HepG2 (cell line): ENCODE measurements around the gene CPA5. TPM values are rescaled to one million over a fixed set of nuclear protein-coding genes. Genes with fewer than 3 reads are reported as not detected.

ENCODE experiments used
- ATAC-seq: fragments of 200-7000 bp; cut with Tn5 transposase; 3 replicates; pipeline ENCODE4 v1.9.1; 2020; ENCODE audit warnings: mild to moderate bottlenecking, moderate library complexity
- BruUV-seq: library from RNA; stranded (reverse); fragments of 400-500 nt; replicated peaks from 2 replicates; lab custom pipeline; 2021; lab: Mats Ljungman, UMichigan
- CTCF ChIA-PET: fragments of 300-600 bp; formaldehyde crosslinking; extraction: SDS; loops from one replicate; lab custom pipeline; 2021; ENCODE audit warnings: low total read pairs, inconsistent platforms, low intra/inter-chr PET ratio; lab: Yijun Ruan, JAX
- POLR2A ChIA-PET: fragments of 350-600 bp; sonication (Branson Sonifier 250); formaldehyde crosslinking; loops from one replicate; lab custom pipeline; 2020; ENCODE audit warnings: antibody characterized with exemption, inconsistent platforms; lab: Yijun Ruan, JAX
- DNase-seq: peaks from one replicate; pipeline ENCODE4 v3.0.0-alpha.2; 2015; ENCODE audit warnings: low spot score
- FAIRE-seq: peaks from 3 replicates; lab custom pipeline; 2011; peaks lifted over from hg19 to GRCh38; lab: Jason Lieb, UNC
- H2AFZ ChIP-seq: one replicate; pipeline ENCODE4 v1.6.1; 2011; ENCODE audit warnings: low read length, inconsistent platforms
- H3K27ac ChIP-seq: fragments of 300-600 bp; 3 replicates; pipeline ENCODE4 v1.8.0; 2011; ENCODE audit warnings: mixed run types, mild to moderate bottlenecking, mixed read lengths, low read length, inconsistent platforms; ENCODE audit not compliant: insufficient read depth; ENCODE audit errors: extremely low read length
- H3K27me3 ChIP-seq, 2 experiments: fragments of 200-600 bp in 1 of 2; 2 replicates in 1 of 2; 3 replicates in 1 of 2; pipeline versions ENCODE4 v1.6.0 to v1.8.0; 2011; ENCODE audit warnings: low read length in 2 of 2, mild to moderate bottlenecking in 2 of 2, moderate library complexity in 2 of 2, inconsistent platforms in 1 of 2; ENCODE audit not compliant: insufficient read depth in 2 of 2, control insufficient read depth in 1 of 2
- H3K36me3 ChIP-seq, 2 experiments: fragments of 200-600 bp in 1 of 2; replicated peaks in 1 of 2; 2 replicates in 1 of 2; 3 replicates in 1 of 2; pipeline versions ENCODE4 v1.5.1 to v1.8.0; 2011; ENCODE audit warnings: low read length in 2 of 2, inconsistent platforms in 1 of 2; ENCODE audit not compliant: insufficient read depth in 2 of 2, control insufficient read depth in 1 of 2
- H3K4me1 ChIP-seq: 2 replicates; pipeline ENCODE4 v1.5.1; 2012; ENCODE audit warnings: low read length, inconsistent platforms; ENCODE audit not compliant: insufficient read depth
- H3K4me2 ChIP-seq: 2 replicates; pipeline ENCODE4 v1.6.0; 2011; ENCODE audit warnings: low read depth, low read length, inconsistent platforms
- H3K4me3 ChIP-seq, 3 experiments: fragments of 200-600 bp in 1 of 3; sonication (generic), shearing (Covaris generic) in 1 of 3; replicated peaks in 1 of 3; 2 replicates each; pipeline ENCODE4 v1.5.1; 2011 to 2016; ENCODE audit warnings: low read length in 3 of 3, inconsistent platforms in 2 of 3, low read depth in 2 of 3, mild to moderate bottlenecking in 2 of 3, control low read depth in 1 of 3, mixed read lengths in 1 of 3; ENCODE audit not compliant: insufficient read depth in 1 of 3
- H3K79me2 ChIP-seq: one replicate; pipeline ENCODE4 v1.6.1; 2011; ENCODE audit warnings: low read length, inconsistent platforms; ENCODE audit not compliant: insufficient read depth
- H3K9ac ChIP-seq: 2 replicates; pipeline ENCODE4 v1.6.0; 2011; ENCODE audit warnings: mild to moderate bottlenecking, low read depth, low read length, inconsistent platforms; ENCODE audit not compliant: insufficient read depth
- H3K9me3 ChIP-seq: 2 replicates; pipeline ENCODE4 v1.5.1; 2012; ENCODE audit warnings: mild to moderate bottlenecking, low read length
- H4K20me1 ChIP-seq: 2 replicates; pipeline ENCODE4 v1.6.0; 2011; ENCODE audit warnings: inconsistent platforms, mild to moderate bottlenecking, low read length, moderate library complexity; ENCODE audit not compliant: insufficient read depth
- KAT7 ChIP-seq: IDR thresholded peaks from 2 replicates; pipeline ENCODE4 v1.6.1; 2018; ENCODE audit warnings: borderline replicate concordance, missing compliant biosample characterization
- MAFF ChIP-seq: IDR thresholded peaks from 2 replicates; pipeline ENCODE4 v1.6.1; 2011; ENCODE audit warnings: low read depth, low read length, improper control_type of control experiment
- MYC ChIP-seq: sonication (generic); formaldehyde crosslinking; IDR thresholded peaks from 2 replicates; pipeline ENCODE4 v1.9.0; 2021; ENCODE audit warnings: missing genetic modification reagents, borderline replicate concordance
- PHF5A ChIP-seq: IDR thresholded peaks from one replicate; pipeline ENCODE4 v1.6.1; 2018; ENCODE audit warnings: low read depth, missing genetic modification reagents; ENCODE audit not compliant: unreplicated experiment
- POGZ ChIP-seq: sonication (generic); formaldehyde crosslinking; IDR thresholded peaks from 2 replicates; pipeline ENCODE4 v1.4.0; 2020; ENCODE audit warnings: mild to moderate bottlenecking, missing genetic modification reagents
- ZBTB38 ChIP-seq: sonication (generic); formaldehyde crosslinking; IDR thresholded peaks from 2 replicates; pipeline ENCODE4 v1.5.1; 2020; ENCODE audit warnings: mild to moderate bottlenecking, missing genetic modification reagents
- ZNF572 ChIP-seq: sonication (generic); formaldehyde crosslinking; IDR thresholded peaks from 2 replicates; pipeline ENCODE4 v1.5.1; 2020; ENCODE audit warnings: mild to moderate bottlenecking, missing genetic modification reagents
- WGBS: methylation state at CpG from one replicate; pipeline ENCODE4 v1.1.6; 2017; ENCODE audit warnings: low lambda C conversion rate; 5-methylcytosine and 5-hydroxymethylcytosine counted together
- in situ Hi-C: cut with HindIII; loops from 2 replicates; pipeline ENCODE4 v1.10.0; 2017; ENCODE audit warnings: low pct_unique_long_range_greater_than_20kb; ENCODE audit not compliant: extremely low pct_ligation_motif_present
- intact Hi-C: fragments of 100-400 bp; cut with micrococcal nuclease; formaldehyde crosslinking; loops from one replicate; pipeline ENCODE4 v1.10.0; 2022; ENCODE audit not compliant: unreplicated experiment
- polyA plus RNA-seq, 8 experiments: library from polyadenylated mRNA; depleted of rRNA in 3 of 8; stranded (reverse) in 7 of 8; unstranded in 1 of 8; fragments of >200 nt; fragmentation: Illumina TruSeq in 4 of 8; extraction: Trizol in 4 of 8; gene quantifications; 2 replicates each; pipeline versions ENCODE4 v1.2.1 to v1.2.3, GENCODE V29; 2011 to 2016; ENCODE audit warnings: low read depth in 4 of 8, missing spikeins in 1 of 8, mixed read lengths in 1 of 8; ENCODE audit not compliant: insufficient read depth in 1 of 8
- total RNA-seq, 5 experiments: library from RNA; depleted of rRNA; stranded (reverse); fragments of >200 nt; fragmentation: Illumina TruSeq; extraction: Trizol; gene quantifications; 2 replicates each; pipeline ENCODE4 v1.2.3, GENCODE V29; 2016; ENCODE audit warnings: low read depth in 1 of 5
- TF ChIP-seq, protein P1 (sequence below): sonication (generic); formaldehyde crosslinking; IDR thresholded peaks from 2 replicates; pipeline ENCODE4 v1.4.0; 2020; ENCODE audit warnings: missing genetic modification reagents
- TF ChIP-seq, protein P2 (sequence below): sonication (generic); formaldehyde crosslinking; IDR thresholded peaks from 2 replicates; pipeline ENCODE4 v1.5.0; 2020; ENCODE audit warnings: missing genetic modification reagents
- TF ChIP-seq, protein P3 (sequence below): sonication (generic); formaldehyde crosslinking; IDR thresholded peaks from 2 replicates; pipeline ENCODE4 v1.4.0; 2020; ENCODE audit warnings: missing genetic modification reagents, mild to moderate bottlenecking, borderline replicate concordance
- TF ChIP-seq, protein P4 (sequence below): sonication (generic); formaldehyde crosslinking; IDR thresholded peaks from 2 replicates; pipeline ENCODE4 v1.5.0; 2020; ENCODE audit warnings: mild to moderate bottlenecking, missing genetic modification reagents, borderline replicate concordance

CPA5 gene
- total and polyA plus RNA-seq, 2 of the 13 experiments (the other 11 are each of a cell fraction or from before 2014, with no cell fraction given), result 0.48 TPM; not detected in 1

DNA sequence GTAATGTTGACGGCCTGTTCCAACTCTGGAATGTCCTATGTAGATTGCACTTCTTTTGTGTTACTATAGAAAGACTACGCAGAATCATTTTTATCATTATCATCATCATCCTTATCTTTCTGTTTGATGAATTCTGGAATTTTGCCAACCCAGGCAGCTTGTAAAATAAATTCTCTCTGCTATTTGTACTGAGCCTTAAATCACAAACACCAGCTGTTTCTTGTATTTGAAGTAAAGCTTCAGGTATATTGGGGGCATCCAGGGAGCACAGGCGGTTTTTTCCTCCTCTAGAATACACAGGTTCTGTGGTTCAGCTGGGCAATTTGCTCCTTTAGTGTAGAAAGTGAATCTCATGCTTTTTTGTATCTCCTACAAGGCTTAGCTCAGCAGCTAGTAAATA, 14.9 kb upstream of the CPA5 start:
- Histone ChIP-seq H4K20me1 (no peaks in the 10 kb centered on the region), H3K9me3 (no peaks in the 10 kb centered on the region), H3K79me2 (no peaks in the 10 kb centered on the region), H3K27ac (no peak overlapping the region), H3K4me3 (no peak overlapping the region), H2AFZ (no peak overlapping the region), H3K9ac (no peak overlapping the region), H3K36me3 (no peaks in the 10 kb centered on the region), H3K4me1 (no peaks in the 10 kb centered on the region), H3K27me3 (peaks cover 0 to 14% of the 10 kb centered on the region in 2 experiments; a peak in 2 of 5 replicates), H3K4me2 (no peak overlapping the region)
- no peak for FAIRE-seq
- in situ Hi-C loops (no loop called here), intact Hi-C loops (no loop called here)
- ChIA-PET POLR2A (no interaction called here), CTCF (no interaction called here)
- DNase-seq, result no peak
- BruUV-seq, result no TSS peak
- 40% methylated on average over 3 of the region's 3 CpGs for WGBS
- ATAC-seq, result no peak
- TF ChIP-seq MYC (CRISPR knock-in tag), result no peak
- TF ChIP-seq, protein P1, sequence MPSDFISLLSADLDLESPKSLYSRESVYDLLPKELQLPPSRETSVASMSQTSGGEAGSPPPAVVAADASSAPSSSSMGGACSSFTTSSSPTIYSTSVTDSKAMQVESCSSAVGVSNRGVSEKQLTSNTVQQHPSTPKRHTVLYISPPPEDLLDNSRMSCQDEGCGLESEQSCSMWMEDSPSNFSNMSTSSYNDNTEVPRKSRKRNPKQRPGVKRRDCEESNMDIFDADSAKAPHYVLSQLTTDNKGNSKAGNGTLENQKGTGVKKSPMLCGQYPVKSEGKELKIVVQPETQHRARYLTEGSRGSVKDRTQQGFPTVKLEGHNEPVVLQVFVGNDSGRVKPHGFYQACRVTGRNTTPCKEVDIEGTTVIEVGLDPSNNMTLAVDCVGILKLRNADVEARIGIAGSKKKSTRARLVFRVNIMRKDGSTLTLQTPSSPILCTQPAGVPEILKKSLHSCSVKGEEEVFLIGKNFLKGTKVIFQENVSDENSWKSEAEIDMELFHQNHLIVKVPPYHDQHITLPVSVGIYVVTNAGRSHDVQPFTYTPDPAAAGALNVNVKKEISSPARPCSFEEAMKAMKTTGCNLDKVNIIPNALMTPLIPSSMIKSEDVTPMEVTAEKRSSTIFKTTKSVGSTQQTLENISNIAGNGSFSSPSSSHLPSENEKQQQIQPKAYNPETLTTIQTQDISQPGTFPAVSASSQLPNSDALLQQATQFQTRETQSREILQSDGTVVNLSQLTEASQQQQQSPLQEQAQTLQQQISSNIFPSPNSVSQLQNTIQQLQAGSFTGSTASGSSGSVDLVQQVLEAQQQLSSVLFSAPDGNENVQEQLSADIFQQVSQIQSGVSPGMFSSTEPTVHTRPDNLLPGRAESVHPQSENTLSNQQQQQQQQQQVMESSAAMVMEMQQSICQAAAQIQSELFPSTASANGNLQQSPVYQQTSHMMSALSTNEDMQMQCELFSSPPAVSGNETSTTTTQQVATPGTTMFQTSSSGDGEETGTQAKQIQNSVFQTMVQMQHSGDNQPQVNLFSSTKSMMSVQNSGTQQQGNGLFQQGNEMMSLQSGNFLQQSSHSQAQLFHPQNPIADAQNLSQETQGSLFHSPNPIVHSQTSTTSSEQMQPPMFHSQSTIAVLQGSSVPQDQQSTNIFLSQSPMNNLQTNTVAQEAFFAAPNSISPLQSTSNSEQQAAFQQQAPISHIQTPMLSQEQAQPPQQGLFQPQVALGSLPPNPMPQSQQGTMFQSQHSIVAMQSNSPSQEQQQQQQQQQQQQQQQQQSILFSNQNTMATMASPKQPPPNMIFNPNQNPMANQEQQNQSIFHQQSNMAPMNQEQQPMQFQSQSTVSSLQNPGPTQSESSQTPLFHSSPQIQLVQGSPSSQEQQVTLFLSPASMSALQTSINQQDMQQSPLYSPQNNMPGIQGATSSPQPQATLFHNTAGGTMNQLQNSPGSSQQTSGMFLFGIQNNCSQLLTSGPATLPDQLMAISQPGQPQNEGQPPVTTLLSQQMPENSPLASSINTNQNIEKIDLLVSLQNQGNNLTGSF (CRISPR knock-in tag), result no peak
- TF ChIP-seq, protein P2, sequence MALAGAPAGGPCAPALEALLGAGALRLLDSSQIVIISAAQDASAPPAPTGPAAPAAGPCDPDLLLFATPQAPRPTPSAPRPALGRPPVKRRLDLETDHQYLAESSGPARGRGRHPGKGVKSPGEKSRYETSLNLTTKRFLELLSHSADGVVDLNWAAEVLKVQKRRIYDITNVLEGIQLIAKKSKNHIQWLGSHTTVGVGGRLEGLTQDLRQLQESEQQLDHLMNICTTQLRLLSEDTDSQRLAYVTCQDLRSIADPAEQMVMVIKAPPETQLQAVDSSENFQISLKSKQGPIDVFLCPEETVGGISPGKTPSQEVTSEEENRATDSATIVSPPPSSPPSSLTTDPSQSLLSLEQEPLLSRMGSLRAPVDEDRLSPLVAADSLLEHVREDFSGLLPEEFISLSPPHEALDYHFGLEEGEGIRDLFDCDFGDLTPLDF (CRISPR knock-in tag), result no peak
- TF ChIP-seq, protein P3, sequence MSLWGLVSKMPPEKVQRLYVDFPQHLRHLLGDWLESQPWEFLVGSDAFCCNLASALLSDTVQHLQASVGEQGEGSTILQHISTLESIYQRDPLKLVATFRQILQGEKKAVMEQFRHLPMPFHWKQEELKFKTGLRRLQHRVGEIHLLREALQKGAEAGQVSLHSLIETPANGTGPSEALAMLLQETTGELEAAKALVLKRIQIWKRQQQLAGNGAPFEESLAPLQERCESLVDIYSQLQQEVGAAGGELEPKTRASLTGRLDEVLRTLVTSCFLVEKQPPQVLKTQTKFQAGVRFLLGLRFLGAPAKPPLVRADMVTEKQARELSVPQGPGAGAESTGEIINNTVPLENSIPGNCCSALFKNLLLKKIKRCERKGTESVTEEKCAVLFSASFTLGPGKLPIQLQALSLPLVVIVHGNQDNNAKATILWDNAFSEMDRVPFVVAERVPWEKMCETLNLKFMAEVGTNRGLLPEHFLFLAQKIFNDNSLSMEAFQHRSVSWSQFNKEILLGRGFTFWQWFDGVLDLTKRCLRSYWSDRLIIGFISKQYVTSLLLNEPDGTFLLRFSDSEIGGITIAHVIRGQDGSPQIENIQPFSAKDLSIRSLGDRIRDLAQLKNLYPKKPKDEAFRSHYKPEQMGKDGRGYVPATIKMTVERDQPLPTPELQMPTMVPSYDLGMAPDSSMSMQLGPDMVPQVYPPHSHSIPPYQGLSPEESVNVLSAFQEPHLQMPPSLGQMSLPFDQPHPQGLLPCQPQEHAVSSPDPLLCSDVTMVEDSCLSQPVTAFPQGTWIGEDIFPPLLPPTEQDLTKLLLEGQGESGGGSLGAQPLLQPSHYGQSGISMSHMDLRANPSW (CRISPR knock-in tag), result no peak
- TF ChIP-seq, protein P4, sequence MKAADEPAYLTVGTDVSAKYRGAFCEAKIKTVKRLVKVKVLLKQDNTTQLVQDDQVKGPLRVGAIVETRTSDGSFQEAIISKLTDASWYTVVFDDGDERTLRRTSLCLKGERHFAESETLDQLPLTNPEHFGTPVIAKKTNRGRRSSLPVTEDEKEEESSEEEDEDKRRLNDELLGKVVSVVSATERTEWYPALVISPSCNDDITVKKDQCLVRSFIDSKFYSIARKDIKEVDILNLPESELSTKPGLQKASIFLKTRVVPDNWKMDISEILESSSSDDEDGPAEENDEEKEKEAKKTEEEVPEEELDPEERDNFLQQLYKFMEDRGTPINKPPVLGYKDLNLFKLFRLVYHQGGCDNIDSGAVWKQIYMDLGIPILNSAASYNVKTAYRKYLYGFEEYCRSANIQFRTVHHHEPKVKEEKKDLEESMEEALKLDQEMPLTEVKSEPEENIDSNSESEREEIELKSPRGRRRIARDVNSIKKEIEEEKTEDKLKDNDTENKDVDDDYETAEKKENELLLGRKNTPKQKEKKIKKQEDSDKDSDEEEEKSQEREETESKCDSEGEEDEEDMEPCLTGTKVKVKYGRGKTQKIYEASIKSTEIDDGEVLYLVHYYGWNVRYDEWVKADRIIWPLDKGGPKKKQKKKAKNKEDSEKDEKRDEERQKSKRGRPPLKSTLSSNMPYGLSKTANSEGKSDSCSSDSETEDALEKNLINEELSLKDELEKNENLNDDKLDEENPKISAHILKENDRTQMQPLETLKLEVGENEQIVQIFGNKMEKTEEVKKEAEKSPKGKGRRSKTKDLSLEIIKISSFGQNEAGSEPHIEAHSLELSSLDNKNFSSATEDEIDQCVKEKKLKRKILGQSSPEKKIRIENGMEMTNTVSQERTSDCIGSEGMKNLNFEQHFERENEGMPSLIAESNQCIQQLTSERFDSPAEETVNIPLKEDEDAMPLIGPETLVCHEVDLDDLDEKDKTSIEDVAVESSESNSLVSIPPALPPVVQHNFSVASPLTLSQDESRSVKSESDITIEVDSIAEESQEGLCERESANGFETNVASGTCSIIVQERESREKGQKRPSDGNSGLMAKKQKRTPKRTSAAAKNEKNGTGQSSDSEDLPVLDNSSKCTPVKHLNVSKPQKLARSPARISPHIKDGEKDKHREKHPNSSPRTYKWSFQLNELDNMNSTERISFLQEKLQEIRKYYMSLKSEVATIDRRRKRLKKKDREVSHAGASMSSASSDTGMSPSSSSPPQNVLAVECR (CRISPR knock-in tag), result no peak
- TF ChIP-seq MAFF, result no peak
- TF ChIP-seq POGZ, result no peak
- no peak for TF ChIP-seq KAT7 (CRISPR knock-in tag)
- TF ChIP-seq ZBTB38 (CRISPR knock-in tag), result no peak
- no peak for TF ChIP-seq PHF5A (CRISPR knock-in tag)
- no peak for TF ChIP-seq ZNF572 (CRISPR knock-in tag)
